HepG2 (cell line): ENCODE data around the gene CCDC167. TPM values are rescaled to one million over a fixed set of nuclear protein-coding genes. Genes with fewer than 3 reads are reported as not detected.

Experiments
- ATAC-seq: fragments of 200-7000 bp; cut with Tn5 transposase; 3 replicates; pipeline ENCODE4 v1.9.1; 2020; ENCODE audit warnings: mild to moderate bottlenecking, moderate library complexity
- BruUV-seq: library from RNA; stranded (reverse); fragments of 400-500 nt; replicated peaks from 2 replicates; lab custom pipeline; 2021; lab: Mats Ljungman, UMichigan
- CTCF ChIA-PET: fragments of 300-600 bp; formaldehyde crosslinking; extraction: SDS; loops from one replicate; lab custom pipeline; 2021; ENCODE audit warnings: low total read pairs, inconsistent platforms, low intra/inter-chr PET ratio; lab: Yijun Ruan, JAX
- POLR2A ChIA-PET: fragments of 350-600 bp; sonication (Branson Sonifier 250); formaldehyde crosslinking; loops from one replicate; lab custom pipeline; 2020; ENCODE audit warnings: antibody characterized with exemption, inconsistent platforms; lab: Yijun Ruan, JAX
- DNase-seq: peaks from one replicate; pipeline ENCODE4 v3.0.0-alpha.2; 2015; ENCODE audit warnings: low spot score
- FAIRE-seq: peaks from 3 replicates; lab custom pipeline; 2011; peaks lifted over from hg19 to GRCh38; lab: Jason Lieb, UNC
- H2AFZ ChIP-seq: one replicate; pipeline ENCODE4 v1.6.1; 2011; ENCODE audit warnings: low read length, inconsistent platforms
- H3K27ac ChIP-seq: fragments of 300-600 bp; 3 replicates; pipeline ENCODE4 v1.8.0; 2011; ENCODE audit warnings: mixed run types, mild to moderate bottlenecking, mixed read lengths, low read length, inconsistent platforms; ENCODE audit not compliant: insufficient read depth; ENCODE audit errors: extremely low read length
- H3K27me3 ChIP-seq, 2 experiments: fragments of 200-600 bp in 1 of 2; 2 replicates in 1 of 2; 3 replicates in 1 of 2; pipeline versions ENCODE4 v1.6.0 to v1.8.0; 2011; ENCODE audit warnings: low read length in 2 of 2, mild to moderate bottlenecking in 2 of 2, moderate library complexity in 2 of 2, inconsistent platforms in 1 of 2; ENCODE audit not compliant: insufficient read depth in 2 of 2, control insufficient read depth in 1 of 2
- H3K36me3 ChIP-seq, 2 experiments: fragments of 200-600 bp in 1 of 2; replicated peaks in 1 of 2; 2 replicates in 1 of 2; 3 replicates in 1 of 2; pipeline versions ENCODE4 v1.5.1 to v1.8.0; 2011; ENCODE audit warnings: low read length in 2 of 2, inconsistent platforms in 1 of 2; ENCODE audit not compliant: insufficient read depth in 2 of 2, control insufficient read depth in 1 of 2
- H3K4me1 ChIP-seq: 2 replicates; pipeline ENCODE4 v1.5.1; 2012; ENCODE audit warnings: low read length, inconsistent platforms; ENCODE audit not compliant: insufficient read depth
- H3K4me2 ChIP-seq: 2 replicates; pipeline ENCODE4 v1.6.0; 2011; ENCODE audit warnings: low read depth, low read length, inconsistent platforms
- H3K4me3 ChIP-seq, 3 experiments: fragments of 200-600 bp in 1 of 3; sonication (generic), shearing (Covaris generic) in 1 of 3; replicated peaks in 1 of 3; 2 replicates each; pipeline ENCODE4 v1.5.1; 2011 to 2016; ENCODE audit warnings: low read length in 3 of 3, inconsistent platforms in 2 of 3, low read depth in 2 of 3, mild to moderate bottlenecking in 2 of 3, control low read depth in 1 of 3, mixed read lengths in 1 of 3; ENCODE audit not compliant: insufficient read depth in 1 of 3
- H3K79me2 ChIP-seq: one replicate; pipeline ENCODE4 v1.6.1; 2011; ENCODE audit warnings: low read length, inconsistent platforms; ENCODE audit not compliant: insufficient read depth
- H3K9ac ChIP-seq: 2 replicates; pipeline ENCODE4 v1.6.0; 2011; ENCODE audit warnings: mild to moderate bottlenecking, low read depth, low read length, inconsistent platforms; ENCODE audit not compliant: insufficient read depth
- H3K9me3 ChIP-seq: 2 replicates; pipeline ENCODE4 v1.5.1; 2012; ENCODE audit warnings: mild to moderate bottlenecking, low read length
- H4K20me1 ChIP-seq: 2 replicates; pipeline ENCODE4 v1.6.0; 2011; ENCODE audit warnings: inconsistent platforms, mild to moderate bottlenecking, low read length, moderate library complexity; ENCODE audit not compliant: insufficient read depth
- ATF1 ChIP-seq: IDR thresholded peaks from 2 replicates; pipeline ENCODE4 v1.6.1; 2016; ENCODE audit warnings: mild to moderate bottlenecking, control low read depth
- ERF ChIP-seq: IDR thresholded peaks from 2 replicates; pipeline ENCODE4 v1.6.1; 2018; ENCODE audit warnings: missing biosample characterization, missing genetic modification reagents
- MEIS1 ChIP-seq: sonication (generic); formaldehyde crosslinking; IDR thresholded peaks from 2 replicates; pipeline ENCODE4 v1.9.0; 2021; ENCODE audit warnings: mild to moderate bottlenecking, missing genetic modification reagents, moderate library complexity, borderline replicate concordance
- NAIF1 ChIP-seq: sonication (generic); formaldehyde crosslinking; IDR thresholded peaks from 2 replicates; pipeline ENCODE4 v1.5.0; 2020; ENCODE audit warnings: mild to moderate bottlenecking, missing genetic modification reagents, borderline replicate concordance
- RARG ChIP-seq: sonication (generic); formaldehyde crosslinking; IDR thresholded peaks from 2 replicates; pipeline ENCODE4 v1.4.0; 2020; ENCODE audit warnings: low read depth, mild to moderate bottlenecking, missing genetic modification reagents
- THYN1 ChIP-seq: sonication (generic); formaldehyde crosslinking; IDR thresholded peaks from 2 replicates; pipeline ENCODE4 v1.8.1; 2023; ENCODE audit warnings: low read depth, mild to moderate bottlenecking, moderate library complexity, missing genetic modification reagents, borderline replicate concordance
- ZNF552 ChIP-seq: sonication (generic); formaldehyde crosslinking; IDR thresholded peaks from 2 replicates; pipeline ENCODE4 v1.9.0; 2022; ENCODE audit warnings: missing genetic modification reagents, mild to moderate bottlenecking, borderline replicate concordance
- ZNF703 ChIP-seq: sonication (generic); formaldehyde crosslinking; IDR thresholded peaks from 2 replicates; pipeline ENCODE4 v1.5.1; 2020; ENCODE audit warnings: missing genetic modification reagents, mild to moderate bottlenecking, moderate library complexity, borderline replicate concordance
- ZNF766 ChIP-seq: sonication (generic); formaldehyde crosslinking; IDR thresholded peaks from 2 replicates; pipeline ENCODE4 v1.5.0; 2020; ENCODE audit warnings: missing genetic modification reagents, borderline replicate concordance
- ZSCAN31 ChIP-seq: sonication (generic); formaldehyde crosslinking; IDR thresholded peaks from 2 replicates; pipeline ENCODE4 v1.5.0; 2020; ENCODE audit warnings: low read depth, mild to moderate bottlenecking, missing genetic modification reagents
- WGBS: methylation state at CpG from one replicate; pipeline ENCODE4 v1.1.6; 2017; ENCODE audit warnings: low lambda C conversion rate; 5-methylcytosine and 5-hydroxymethylcytosine counted together
- in situ Hi-C: cut with HindIII; loops from 2 replicates; pipeline ENCODE4 v1.10.0; 2017; ENCODE audit warnings: low pct_unique_long_range_greater_than_20kb; ENCODE audit not compliant: extremely low pct_ligation_motif_present
- intact Hi-C: fragments of 100-400 bp; cut with micrococcal nuclease; formaldehyde crosslinking; loops from one replicate; pipeline ENCODE4 v1.10.0; 2022; ENCODE audit not compliant: unreplicated experiment
- polyA plus RNA-seq, 8 experiments: library from polyadenylated mRNA; depleted of rRNA in 3 of 8; stranded (reverse) in 7 of 8; unstranded in 1 of 8; fragments of >200 nt; fragmentation: Illumina TruSeq in 4 of 8; extraction: Trizol in 4 of 8; gene quantifications; 2 replicates each; pipeline versions ENCODE4 v1.2.1 to v1.2.3, GENCODE V29; 2011 to 2016; ENCODE audit warnings: low read depth in 4 of 8, missing spikeins in 1 of 8, mixed read lengths in 1 of 8; ENCODE audit not compliant: insufficient read depth in 1 of 8
- total RNA-seq, 5 experiments: library from RNA; depleted of rRNA; stranded (reverse); fragments of >200 nt; fragmentation: Illumina TruSeq; extraction: Trizol; gene quantifications; 2 replicates each; pipeline ENCODE4 v1.2.3, GENCODE V29; 2016; ENCODE audit warnings: low read depth in 1 of 5
- TF ChIP-seq, protein P1 (sequence below): IDR thresholded peaks from 2 replicates; pipeline ENCODE4 v1.6.1; 2016; ENCODE audit warnings: low read depth
- TF ChIP-seq, protein P2 (sequence below): IDR thresholded peaks from 2 replicates; pipeline ENCODE4 v1.6.1; 2016
- TF ChIP-seq, protein P3 (sequence below): sonication (generic); formaldehyde crosslinking; IDR thresholded peaks from 2 replicates; pipeline ENCODE4 v1.8.1; 2023; ENCODE audit warnings: mild to moderate bottlenecking, missing genetic modification reagents
- TF ChIP-seq, protein P4 (sequence below): sonication (generic); formaldehyde crosslinking; IDR thresholded peaks from 2 replicates; pipeline ENCODE4 v1.4.0; 2020; ENCODE audit warnings: missing genetic modification reagents, borderline replicate concordance

The CCDC167 gene
- total and polyA plus RNA-seq, 2 of the 13 experiments (the other 11 are each of a cell fraction or from before 2014, with no cell fraction given) = 48.4 to 66.8 TPM

DNA sequence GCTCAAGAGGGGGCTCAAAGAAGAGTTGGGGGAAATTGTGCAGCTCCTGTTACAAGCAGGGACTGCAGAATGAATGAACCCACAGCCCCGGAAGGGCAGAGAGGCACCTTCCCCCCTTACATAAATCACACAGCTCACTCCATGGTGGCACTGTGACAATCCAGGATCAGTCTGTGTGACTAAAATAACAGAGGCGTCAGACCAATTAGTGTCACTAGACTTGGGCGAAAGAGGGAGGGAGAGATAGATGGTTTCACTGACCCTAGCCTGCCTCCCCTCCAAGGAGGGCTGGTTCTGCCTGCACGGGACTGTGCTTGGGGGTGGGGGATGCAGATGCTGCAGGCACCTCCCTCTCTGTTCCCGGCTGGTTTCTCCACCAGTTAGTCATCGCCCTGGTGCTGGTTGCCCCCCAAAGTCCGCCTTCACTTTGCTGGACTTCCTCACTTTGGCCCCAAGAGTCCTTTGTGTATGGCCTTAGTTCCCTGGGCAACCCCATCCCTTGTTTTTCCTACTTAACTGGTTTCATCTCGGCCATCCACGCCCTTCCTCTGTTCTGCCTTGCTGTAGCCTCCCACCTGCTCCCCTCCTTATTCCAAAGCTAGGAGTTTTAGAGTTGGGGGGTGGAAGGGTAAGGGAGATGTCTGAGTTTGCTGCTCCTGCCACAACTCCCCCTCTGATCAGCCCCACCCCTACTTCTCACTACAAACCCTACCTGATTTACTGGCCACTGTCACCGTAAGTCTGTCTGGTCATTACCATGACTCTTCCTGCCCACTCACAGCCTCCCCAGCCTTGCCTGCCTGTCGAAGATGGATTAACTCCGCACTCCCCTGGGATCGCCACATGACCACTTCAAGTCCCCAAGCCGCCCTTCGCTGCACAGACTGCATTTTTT lies 17.7 kb downstream of the CCDC167 start (continued):
- TF ChIP-seq, protein P1, sequence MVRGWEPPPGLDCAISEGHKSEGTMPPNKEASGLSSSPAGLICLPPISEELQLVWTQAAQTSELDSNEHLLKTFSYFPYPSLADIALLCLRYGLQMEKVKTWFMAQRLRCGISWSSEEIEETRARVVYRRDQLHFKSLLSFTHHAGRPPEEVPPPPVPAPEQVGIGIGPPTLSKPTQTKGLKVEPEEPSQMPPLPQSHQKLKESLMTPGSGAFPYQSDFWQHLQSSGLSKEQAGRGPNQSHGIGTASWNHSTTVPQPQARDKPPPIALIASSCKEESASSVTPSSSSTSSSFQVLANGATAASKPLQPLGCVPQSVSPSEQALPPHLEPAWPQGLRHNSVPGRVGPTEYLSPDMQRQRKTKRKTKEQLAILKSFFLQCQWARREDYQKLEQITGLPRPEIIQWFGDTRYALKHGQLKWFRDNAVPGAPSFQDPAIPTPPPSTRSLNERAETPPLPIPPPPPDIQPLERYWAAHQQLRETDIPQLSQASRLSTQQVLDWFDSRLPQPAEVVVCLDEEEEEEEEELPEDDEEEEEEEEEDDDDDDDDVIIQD (CRISPR knock-in tag) = no peak
- TF ChIP-seq ERF = no peak

DNA sequence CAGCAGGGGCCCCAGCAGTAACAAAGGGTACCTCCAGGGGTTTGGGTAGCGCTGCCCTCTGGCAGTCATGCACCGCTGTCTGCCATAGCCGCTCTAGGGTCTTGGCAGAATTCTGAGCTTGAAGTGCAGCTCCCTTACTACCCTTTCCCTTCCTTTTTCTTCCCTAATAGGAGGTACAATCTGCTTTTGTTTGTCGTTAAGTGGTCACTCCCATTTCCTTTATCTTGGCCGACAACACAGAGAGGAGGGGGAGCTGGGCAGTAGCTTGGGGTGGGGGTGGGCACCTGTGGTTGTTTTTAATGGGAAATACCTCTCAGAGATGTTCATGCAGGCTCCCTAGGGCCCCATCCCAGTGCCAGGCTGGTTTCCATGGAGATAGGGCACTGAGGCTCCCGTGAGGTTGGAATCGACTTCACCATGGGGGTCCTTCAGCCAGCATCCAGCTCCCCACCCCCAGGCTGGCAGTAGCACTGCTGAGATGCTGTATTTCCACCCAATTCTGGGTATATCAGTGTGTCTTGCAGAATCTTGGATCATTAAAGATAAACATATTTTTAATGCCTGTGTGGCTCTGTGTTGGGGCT lies 18.6 kb downstream of the CCDC167 start:
- Histone ChIP-seq H4K20me1 (no peaks in the 10 kb centered on the region), H3K79me2 (no peaks in the 10 kb centered on the region), H3K27ac (no peak overlapping the region), H3K9me3 (no peaks in the 10 kb centered on the region), H3K36me3 (peaks cover 36 to 67% of the 10 kb centered on the region in 2 experiments), H3K9ac (no peak overlapping the region), H3K4me2 (no peak overlapping the region), H3K27me3 (no peaks in the 10 kb centered on the region), H2AFZ (no peak overlapping the region), H3K4me1 (no peaks in the 10 kb centered on the region), H3K4me3 (no peak overlapping the region)
- FAIRE-seq = no peak
- TF ChIP-seq ZSCAN31 (CRISPR knock-in tag) = no peak
- TF ChIP-seq, protein P2, sequence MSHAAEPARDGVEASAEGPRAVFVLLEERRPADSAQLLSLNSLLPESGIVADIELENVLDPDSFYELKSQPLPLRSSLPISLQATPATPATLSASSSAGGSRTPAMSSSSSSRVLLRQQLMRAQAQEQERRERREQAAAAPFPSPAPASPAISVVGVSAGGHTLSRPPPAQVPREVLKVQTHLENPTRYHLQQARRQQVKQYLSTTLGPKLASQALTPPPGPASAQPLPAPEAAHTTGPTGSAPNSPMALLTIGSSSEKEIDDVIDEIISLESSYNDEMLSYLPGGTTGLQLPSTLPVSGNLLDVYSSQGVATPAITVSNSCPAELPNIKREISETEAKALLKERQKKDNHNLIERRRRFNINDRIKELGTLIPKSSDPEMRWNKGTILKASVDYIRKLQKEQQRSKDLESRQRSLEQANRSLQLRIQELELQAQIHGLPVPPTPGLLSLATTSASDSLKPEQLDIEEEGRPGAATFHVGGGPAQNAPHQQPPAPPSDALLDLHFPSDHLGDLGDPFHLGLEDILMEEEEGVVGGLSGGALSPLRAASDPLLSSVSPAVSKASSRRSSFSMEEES (CRISPR knock-in tag) = no peak
- TF ChIP-seq THYN1 (CRISPR knock-in tag) = no peak
- TF ChIP-seq, protein P3, sequence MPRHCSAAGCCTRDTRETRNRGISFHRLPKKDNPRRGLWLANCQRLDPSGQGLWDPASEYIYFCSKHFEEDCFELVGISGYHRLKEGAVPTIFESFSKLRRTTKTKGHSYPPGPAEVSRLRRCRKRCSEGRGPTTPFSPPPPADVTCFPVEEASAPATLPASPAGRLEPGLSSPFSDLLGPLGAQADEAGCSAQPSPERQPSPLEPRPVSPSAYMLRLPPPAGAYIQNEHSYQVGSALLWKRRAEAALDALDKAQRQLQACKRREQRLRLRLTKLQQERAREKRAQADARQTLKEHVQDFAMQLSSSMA (CRISPR knock-in tag) = no peak
- TF ChIP-seq ZNF703 = no peak
- TF ChIP-seq ATF1 (CRISPR knock-in tag) = no peak
- no peak for TF ChIP-seq MEIS1 (CRISPR knock-in tag)
- no peak for TF ChIP-seq RARG
- no peak for TF ChIP-seq ZNF766 (CRISPR knock-in tag)
- TF ChIP-seq NAIF1 = no peak
- TF ChIP-seq ZNF552 (CRISPR knock-in tag) = no peak
- TF ChIP-seq, protein P4, sequence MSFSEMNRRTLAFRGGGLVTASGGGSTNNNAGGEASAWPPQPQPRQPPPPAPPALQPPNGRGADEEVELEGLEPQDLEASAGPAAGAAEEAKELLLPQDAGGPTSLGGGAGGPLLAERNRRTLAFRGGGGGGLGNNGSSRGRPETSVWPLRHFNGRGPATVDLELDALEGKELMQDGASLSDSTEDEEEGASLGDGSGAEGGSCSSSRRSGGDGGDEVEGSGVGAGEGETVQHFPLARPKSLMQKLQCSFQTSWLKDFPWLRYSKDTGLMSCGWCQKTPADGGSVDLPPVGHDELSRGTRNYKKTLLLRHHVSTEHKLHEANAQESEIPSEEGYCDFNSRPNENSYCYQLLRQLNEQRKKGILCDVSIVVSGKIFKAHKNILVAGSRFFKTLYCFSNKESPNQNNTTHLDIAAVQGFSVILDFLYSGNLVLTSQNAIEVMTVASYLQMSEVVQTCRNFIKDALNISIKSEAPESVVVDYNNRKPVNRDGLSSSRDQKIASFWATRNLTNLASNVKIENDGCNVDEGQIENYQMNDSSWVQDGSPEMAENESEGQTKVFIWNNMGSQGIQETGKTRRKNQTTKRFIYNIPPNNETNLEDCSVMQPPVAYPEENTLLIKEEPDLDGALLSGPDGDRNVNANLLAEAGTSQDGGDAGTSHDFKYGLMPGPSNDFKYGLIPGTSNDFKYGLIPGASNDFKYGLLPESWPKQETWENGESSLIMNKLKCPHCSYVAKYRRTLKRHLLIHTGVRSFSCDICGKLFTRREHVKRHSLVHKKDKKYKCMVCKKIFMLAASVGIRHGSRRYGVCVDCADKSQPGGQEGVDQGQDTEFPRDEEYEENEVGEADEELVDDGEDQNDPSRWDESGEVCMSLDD (CRISPR knock-in tag) = no peak
- CTCF ChIA-PET = no interaction called here
- ATAC-seq = no peak
- POLR2A ChIA-PET = no interaction called here
- BruUV-seq = no TSS peak
- no peak for DNase-seq
- in situ Hi-C loops (no loop called here), intact Hi-C loops (loop anchor here (5.0 kb wide), 1 partner anchor 211 kb away; no protein-coding TSS in a partner anchor)
- WGBS = 98% methylated on average over 7 of the region's 7 CpGs
